DMS 273 treated with DMSO at 0.1 percent for 48 hours (cell line): ENCODE measurements around the gene UBE2H.
"Not testable (repeated sequence)": the region's sequence is repeated elsewhere in the genome, so short reads cannot be mapped to it uniquely, and the experiment has no call there.

Source experiments
- DNase-seq: peaks from one replicate; lab custom pipeline; 2025; lab: John Stamatoyannopoulos, UW

The UBE2H gene

GRCh38 chr7:129952653-129953560 lies at the start of gene UBE2H:
UBE2H (minus strand) TSS chr7:129952960; CDS start chr7:129952555, 405 bp downstream.
- DNase-seq: peak; percentile 82

GRCh38 chr7:129998446-129998845 lies 45.7 kb upstream of the UBE2H start:
- DNase-seq: no peak

DNA sequence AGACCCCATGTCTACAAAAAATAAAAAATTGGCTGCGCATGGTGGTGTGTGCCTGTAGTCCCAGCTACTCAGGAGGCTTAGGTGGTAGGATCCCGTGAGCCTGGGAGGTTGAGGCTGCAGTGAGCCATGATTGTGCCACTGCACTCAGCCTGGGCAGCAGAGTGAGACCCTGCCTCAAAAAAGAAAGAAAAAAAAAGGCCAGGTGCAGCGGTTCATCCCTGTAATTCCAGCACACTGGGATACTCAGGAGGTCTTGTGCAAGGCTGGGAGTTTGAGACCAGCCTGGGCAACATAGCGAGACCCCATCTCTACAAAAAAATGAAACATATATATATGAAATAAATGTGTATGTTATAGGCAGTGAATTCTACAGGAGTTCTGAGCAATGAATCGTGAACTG lies 44.5 kb upstream of the UBE2H start:
- no peak for DNase-seq

DNA sequence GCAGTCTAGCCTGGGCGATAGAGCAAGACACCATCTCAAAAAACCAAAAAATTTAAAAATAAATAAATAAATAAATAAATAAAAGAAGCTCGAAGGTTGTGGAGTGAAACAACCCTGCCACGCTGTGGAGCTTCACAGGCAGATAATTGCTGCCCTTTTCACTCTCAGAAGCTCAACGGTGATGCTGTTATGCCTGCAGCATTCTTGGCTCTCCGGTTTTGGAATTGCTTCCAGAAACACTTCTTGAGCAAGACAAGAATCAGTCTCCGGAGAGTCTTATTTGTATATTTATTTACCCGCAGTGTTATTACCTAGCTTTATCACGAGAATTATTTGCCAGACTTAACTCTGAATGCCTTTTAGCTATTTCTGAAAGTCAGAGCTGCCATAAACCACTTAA lies 40.5 kb upstream of the UBE2H start:
- no peak for DNase-seq

DNA sequence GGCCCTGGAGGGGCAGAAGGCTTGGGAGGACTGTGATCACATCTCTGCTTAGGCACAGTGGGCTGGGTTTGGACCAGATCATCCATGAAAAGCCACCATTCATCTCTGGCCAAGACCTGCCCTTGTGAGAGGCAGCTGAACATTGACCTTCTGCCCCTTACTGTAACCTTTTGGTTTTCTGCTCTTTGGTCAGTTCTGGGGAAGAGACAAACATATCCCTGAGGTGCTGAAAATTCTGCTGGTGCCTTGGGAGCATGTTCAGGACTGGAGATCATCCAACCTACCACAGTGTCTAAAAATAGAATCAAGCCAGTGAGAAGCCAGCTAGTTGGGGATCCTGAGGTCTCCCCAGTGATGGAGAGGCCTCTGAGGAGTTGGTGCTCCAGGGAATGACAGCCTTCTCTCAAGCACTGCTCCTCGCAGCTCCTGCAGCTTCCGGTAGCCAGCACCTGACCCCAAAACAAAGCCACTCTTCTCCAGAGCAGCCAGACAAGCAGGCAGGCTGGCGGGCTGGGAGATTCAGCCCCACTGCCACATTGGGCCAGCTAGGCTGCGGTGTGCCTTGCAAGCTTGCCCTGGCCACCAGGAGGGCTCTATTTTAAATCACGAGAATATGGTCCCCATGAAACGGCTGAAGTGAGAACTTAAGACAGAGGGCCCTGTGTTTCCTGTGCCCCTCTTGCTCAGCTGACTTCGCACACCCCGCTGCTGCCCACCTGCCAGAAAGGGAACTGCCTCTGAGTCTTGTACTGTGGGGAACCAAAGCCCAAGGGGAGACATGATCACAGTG lies 37.8 kb upstream of the UBE2H start:
- no peak for DNase-seq

DNA sequence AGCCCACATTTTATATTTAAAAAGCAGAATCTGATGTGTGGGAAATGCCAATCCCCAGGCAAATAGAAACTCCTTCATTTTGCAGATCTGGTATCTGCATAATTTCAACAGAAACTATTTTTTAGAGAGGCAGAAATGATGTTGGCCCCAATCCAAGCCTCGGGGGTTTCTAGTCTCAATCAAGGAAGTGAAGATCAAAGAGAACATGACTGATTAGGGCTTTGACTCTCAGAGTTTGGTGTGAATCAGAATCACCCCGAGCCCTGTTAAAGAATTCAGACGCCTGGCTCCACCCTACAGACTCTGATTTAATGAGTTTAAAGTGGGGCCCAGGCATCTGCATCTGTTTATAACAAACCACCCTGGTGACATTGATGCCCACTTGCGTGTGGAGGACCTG lies 36.7 kb upstream of the UBE2H start:
- DNase-seq: no peak

- no peak for DNase-seq
Observed at GRCh38 chr7:129986600-129986999, 33.8 kb upstream of the UBE2H start.

GRCh38 chr7:129980667-129981066 lies 27.9 kb upstream of the UBE2H start:
- no peak for DNase-seq

DNA sequence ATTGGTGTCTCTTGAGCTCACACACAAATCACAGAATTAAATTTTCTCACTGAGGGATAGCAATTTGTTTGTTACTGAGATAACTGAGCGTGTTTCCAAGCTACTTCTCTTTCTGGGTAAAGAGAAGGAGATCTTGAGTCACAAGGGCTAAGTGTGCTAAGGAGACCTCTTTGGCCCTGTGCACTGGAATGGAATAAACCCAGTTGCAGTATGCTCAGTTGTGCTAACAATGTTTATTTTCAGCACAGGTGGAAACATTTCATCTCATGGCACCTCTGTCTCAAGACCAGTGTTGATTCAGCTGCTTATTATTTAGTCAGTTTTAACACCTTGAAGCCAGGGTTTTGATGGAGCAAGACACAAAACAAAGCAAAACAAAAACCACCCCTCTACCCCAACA lies 22.5 kb upstream of the UBE2H start:
- no peak for DNase-seq

- no peak for DNase-seq
Observed at GRCh38 chr7:129970816-129971215, 18.1 kb upstream of the UBE2H start.

DNA sequence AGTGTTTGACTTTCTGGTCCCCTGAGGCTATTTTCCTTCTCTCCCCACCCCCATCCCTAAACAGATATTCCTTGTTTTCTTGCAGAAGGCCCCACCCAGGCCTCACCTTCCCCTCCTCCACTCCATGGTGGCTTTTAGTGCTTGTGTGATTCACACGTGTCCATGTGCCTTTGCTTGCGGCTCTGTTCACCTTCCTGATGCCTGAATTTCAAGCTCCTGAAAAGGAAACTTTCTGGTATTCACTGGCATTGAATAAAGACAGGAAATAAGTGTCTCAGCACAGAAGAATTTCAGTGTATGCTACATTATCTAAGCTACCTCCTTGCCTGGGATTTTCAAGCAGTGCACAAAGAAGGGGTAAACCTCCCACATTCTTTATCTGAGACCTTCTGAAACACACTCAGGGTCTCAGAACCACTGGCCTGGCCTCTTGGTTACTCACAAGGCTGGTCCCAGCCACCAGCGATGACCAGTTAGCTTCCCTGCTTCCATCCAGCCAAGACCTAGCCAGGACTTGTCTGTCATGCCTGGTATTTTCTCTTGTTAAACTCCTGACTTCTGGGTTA lies 17.2 kb upstream of the UBE2H start:
- no peak for DNase-seq

GRCh38 chr7:129968592-129969383 lies 16.0 kb upstream of the UBE2H start:
- no peak for DNase-seq

DNA sequence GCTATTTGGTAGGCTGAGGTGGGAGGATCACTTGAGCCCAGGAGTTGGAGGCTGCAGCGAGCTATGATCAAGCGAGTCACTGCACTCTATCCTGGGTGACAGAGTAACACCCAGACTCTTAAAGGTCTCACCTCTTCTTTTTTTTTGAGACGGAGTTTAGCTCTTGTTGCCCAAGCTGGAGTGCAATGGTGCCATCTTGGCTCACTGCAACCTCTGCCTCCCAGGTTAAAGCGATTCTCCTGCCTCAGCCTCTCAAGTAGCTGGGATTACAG lies 7.4 kb upstream of the UBE2H start:
- DNase-seq: not testable (repeated sequence)

GRCh38 chr7:129959471-129960203 lies 6.9 kb upstream of the UBE2H start:
- no peak for DNase-seq

- DNase-seq: peak; percentile 44
Observed at GRCh38 chr7:129958643-129959470, 6.1 kb upstream of the UBE2H start.

DNA sequence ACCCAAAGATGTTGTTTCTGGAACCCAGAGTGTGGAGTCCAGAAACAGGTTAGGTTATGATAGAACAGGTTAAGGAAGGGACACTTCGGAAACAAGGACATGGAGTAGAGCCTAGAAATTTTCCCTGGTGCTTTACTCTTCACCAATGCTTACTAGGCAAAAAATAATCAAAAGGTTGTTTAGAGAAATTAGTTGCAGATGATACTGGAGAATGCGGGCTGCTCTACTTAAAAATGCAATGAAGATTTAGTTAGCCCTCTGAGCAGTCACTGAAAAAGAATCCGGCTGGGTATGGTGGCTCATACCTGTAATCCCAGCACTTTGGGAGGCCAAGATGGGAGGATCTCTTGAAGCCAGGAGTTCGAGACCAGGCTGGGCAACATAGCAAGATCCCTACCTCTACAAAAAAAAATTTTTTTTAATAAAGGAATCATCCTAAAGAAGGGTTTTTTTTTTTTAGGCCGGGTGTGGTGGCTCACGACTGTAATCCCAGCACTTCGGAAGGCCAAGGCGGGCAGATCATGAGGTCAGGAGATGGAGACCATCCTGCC lies 3.3 kb upstream of the UBE2H start:
- DNase-seq: no peak

- no peak for DNase-seq
Observed at GRCh38 chr7:129952086-129952652, 591 bp downstream of the UBE2H start.

DNA sequence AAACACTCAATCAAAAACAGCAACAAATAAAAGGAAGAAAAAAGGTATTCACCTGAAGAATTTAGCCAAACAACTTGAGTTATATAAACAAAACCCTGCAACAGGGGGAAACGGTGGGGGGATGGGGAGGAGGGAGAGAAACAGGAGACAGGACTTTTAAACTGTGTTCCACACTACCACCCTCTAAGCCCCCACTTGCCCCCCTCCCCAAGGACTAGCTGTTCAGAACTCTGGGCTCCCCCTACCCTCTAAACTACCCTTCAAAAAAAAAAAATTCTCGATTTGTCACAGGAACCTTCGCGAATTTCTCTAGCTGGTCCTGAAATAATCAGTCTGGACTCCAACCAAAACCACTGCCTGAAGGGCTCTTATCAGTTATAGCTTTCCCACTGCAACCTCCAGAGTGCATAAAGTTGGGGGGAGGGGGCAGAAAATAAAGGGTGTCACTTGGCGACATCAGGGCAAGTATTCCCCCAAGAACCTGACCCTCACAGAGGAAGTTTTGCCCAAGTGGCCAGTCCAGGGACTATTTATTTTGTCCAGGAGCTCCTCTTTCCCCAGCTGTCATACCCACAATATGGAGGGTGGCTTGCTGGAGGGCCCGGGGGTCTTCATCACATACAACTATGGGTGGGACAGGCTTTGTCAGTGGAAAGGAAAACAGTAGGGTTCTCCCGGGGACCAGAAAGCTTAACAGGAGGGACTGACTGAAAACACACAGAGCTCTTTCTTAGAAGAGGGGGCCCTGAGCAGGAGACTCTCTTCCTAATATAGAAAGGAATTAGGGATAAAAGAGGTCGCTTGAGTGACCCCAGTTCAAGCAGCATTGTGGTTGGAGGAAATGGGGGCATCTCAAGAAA lies 1.3 kb downstream of the UBE2H start:
- DNase-seq: no peak

- DNase-seq: no peak
Observed at GRCh38 chr7:129950933-129951225, 1.9 kb downstream of the UBE2H start.
